Kidney epithelial cell (primary cell): ENCODE data around the gene C15orf40. TPM values are rescaled to one million over a fixed set of nuclear protein-coding genes. Genes with fewer than 3 reads are reported as not detected.
"Not testable (repeated sequence)": the region's sequence is repeated elsewhere in the genome, so short reads cannot be mapped to it uniquely, and the experiment has no call there.

Experiments used
- DNase-seq: peaks from one replicate; pipeline ENCODE4 v3.0.0-alpha.2; 2010; ENCODE audit warnings: low read depth
- H3K27me3 ChIP-seq: 2 replicates; pipeline ENCODE4 v1.6.0; 2011; ENCODE audit warnings: low read length; ENCODE audit not compliant: control insufficient read depth, insufficient read depth
- H3K36me3 ChIP-seq: 2 replicates; pipeline ENCODE4 v1.5.1; 2011; ENCODE audit warnings: low read length; ENCODE audit not compliant: control insufficient read depth, insufficient read depth
- H3K4me3 ChIP-seq: 2 replicates; pipeline ENCODE4 v1.5.1; 2011; ENCODE audit warnings: low read depth, mild to moderate bottlenecking, control low read depth, low read length
- total RNA-seq: library from RNA; depleted of rRNA; stranded (reverse); fragments of >200 nt; gene quantifications from 2 replicates; pipeline ENCODE4 v1.2.3, GENCODE V29; 2015
- TF ChIP-seq, protein P1 (sequence below): IDR thresholded peaks from 2 replicates; pipeline ENCODE4 v1.5.1; 2011; ENCODE audit warnings: mild to moderate bottlenecking, moderate library complexity, low read length, control low read depth, inconsistent platforms; ENCODE audit not compliant: insufficient read depth, poor library complexity, severe bottlenecking

The C15orf40 gene
- total RNA-seq, 1 donor from 2014 or later, result 9.9 TPM

DNA sequence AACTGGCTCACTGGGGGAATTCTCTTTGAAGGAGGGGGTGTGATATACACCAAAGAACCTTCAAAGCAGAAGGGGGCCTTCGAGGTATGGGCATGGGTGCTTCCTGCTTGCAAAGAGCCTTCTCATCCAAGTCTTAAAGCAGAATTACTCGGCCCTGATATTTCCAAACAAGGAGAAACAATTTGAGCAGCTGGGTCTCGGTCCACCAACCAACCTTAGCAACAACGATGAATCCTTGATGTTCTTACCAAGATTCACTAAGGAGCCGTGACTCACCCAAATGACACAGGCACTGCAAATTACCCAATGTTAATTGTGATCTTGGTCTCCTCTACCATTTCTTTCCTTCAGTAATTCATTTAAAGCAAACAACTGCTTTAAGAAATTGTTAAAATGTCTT, 66.6 kb downstream of the C15orf40 start:
- Histone ChIP-seq H3K4me3 (no peak overlapping the region), H3K27me3 (no peaks in the 10 kb centered on the region), H3K36me3 (no peaks in the 10 kb centered on the region)
- TF ChIP-seq, protein P1, sequence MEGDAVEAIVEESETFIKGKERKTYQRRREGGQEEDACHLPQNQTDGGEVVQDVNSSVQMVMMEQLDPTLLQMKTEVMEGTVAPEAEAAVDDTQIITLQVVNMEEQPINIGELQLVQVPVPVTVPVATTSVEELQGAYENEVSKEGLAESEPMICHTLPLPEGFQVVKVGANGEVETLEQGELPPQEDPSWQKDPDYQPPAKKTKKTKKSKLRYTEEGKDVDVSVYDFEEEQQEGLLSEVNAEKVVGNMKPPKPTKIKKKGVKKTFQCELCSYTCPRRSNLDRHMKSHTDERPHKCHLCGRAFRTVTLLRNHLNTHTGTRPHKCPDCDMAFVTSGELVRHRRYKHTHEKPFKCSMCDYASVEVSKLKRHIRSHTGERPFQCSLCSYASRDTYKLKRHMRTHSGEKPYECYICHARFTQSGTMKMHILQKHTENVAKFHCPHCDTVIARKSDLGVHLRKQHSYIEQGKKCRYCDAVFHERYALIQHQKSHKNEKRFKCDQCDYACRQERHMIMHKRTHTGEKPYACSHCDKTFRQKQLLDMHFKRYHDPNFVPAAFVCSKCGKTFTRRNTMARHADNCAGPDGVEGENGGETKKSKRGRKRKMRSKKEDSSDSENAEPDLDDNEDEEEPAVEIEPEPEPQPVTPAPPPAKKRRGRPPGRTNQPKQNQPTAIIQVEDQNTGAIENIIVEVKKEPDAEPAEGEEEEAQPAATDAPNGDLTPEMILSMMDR, result no peak
- DNase-seq, result peak; percentile 99

DNA sequence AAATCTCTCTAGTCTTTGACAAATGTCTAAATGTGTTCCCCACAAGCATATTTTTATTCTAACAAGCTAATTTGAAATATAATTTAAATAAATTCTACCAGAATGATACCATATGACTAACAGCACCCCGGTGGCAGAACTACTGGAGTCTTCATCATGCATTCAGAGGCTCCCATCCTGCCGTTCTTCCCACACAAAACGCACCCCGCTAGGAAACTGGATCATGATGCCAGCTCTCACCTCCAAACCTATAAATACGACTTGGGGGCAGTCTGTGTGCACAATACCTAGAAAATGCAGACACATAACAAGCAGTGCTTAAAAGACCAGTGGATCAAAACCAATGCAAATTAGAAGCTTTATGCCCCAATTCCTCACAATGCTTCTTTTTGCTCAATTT, 67.4 kb downstream of the C15orf40 start:
- H3K36me3 ChIP-seq, result no peaks in the 10 kb centered on the region
- no peak for DNase-seq

DNA sequence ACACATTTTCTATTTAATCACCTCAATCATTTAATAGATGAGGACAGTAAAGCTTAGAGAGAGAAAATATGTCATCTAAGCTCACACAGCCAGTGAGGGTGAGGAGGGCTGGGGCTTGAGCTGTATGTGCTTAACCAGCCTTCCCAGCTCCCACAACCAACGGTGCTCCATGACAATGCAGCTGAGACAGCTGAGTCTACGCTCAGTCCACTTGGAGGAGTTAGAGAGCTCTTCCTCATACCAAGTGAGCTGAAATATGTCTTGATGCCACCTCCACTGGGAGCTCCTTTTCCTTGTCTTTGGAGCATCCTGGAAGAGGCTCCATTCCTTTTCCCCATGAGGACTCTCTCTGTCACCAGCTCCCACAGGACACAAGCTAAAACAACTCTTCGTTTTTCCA, 68.3 kb downstream of the C15orf40 start:
- Histone ChIP-seq H3K4me3 (no peak overlapping the region), H3K36me3 (no peaks in the 10 kb centered on the region), H3K27me3 (no peaks in the 10 kb centered on the region)
- TF ChIP-seq, protein P1, result no peak
- DNase-seq, result no peak

More for the DNA sequence above, 67.4 kb downstream of the C15orf40 start:
- H3K27me3 ChIP-seq, result no peaks in the 10 kb centered on the region
- TF ChIP-seq, protein P1, result no peak
- no peak overlapping the region for H3K4me3 ChIP-seq

DNA sequence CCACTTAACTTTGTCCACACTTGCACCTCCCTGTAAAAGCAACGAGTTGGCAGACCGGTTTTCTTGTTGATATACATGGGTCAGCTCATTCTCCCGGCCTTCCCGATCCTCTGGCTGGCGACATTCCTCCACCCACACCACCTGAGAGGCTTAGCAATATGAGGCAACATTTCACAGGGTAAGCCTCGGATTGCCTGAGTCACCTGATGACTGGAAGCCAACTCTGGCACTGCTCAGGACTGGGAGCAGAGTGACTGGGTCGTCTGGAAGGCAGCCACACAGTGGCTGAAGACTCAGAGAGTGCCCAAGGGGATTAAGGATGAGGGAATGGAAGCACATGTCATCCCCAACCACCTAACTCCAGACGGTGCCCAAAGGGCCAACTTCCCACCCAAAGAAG, 68.7 kb downstream of the C15orf40 start:
- no peak overlapping the region for H3K4me3 ChIP-seq
- peak; percentile 87 for DNase-seq
- H3K36me3 ChIP-seq, result no peaks in the 10 kb centered on the region
- TF ChIP-seq, protein P1, result no peak
- H3K27me3 ChIP-seq, result no peaks in the 10 kb centered on the region

DNA sequence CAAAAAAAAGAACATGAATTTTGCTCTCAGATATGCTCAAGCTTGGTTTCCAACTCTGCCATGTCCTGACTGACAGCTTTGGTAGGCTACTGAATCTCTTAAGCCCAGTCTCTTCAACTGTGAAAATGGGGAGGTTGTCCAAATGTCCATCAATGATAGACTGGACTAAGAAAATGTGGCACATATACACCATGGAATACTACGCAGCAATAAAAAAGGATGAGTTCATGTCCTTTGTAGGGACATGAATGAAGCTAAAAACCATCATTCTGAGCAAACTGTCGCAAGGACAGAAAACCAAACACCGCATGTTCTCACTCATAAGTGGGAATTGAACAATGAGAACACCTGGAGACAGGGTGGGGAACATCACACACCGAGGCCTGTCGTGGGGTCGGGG, 71.8 kb downstream of the C15orf40 start:
- H3K36me3 ChIP-seq, H3K4me3 ChIP-seq, DNase-seq, H3K27me3 ChIP-seq: not testable (repeated sequence)

Other genes starting within 250 kb of the C15orf40 start
- gene FSD2, start 205.6 kb downstream of the C15orf40 start, total RNA-seq, result 0.13 TPM in 1 of 2 replicates, not detected in the other
- gene WHAMM, start 202.0 kb downstream of the C15orf40 start, total RNA-seq, result 5.4 and 6.6 TPM in 2 replicates
- 56.4 and 59.6 TPM in 2 replicates for gene HOMER2, start 58.9 kb downstream of the C15orf40 start, total RNA-seq
- gene RAMAC, start 25.4 kb downstream of the C15orf40 start, total RNA-seq, result 37.2 and 39.2 TPM in 2 replicates
- 85.4 and 90.0 TPM in 2 replicates for gene BTBD1, start 55.6 kb upstream of the C15orf40 start, total RNA-seq
- gene TM6SF1, start 96.0 kb upstream of the C15orf40 start, total RNA-seq, result 17.4 and 21.4 TPM in 2 replicates
- gene HDGFL3, start 196.2 kb upstream of the C15orf40 start, total RNA-seq, result 54.4 and 77.3 TPM in 2 replicates